GM18498 (cell line): Measurements from ENCODE around the gene ISLR2.

Experiments
- ATAC-seq: cut with Tn5 transposase; IDR thresholded peaks from one replicate; pipeline ENCODE4 v1.9.1; 2021; ENCODE audit warnings: mild to moderate bottlenecking, moderate library complexity; ENCODE audit not compliant: unreplicated experiment

The ISLR2 gene

DNA sequence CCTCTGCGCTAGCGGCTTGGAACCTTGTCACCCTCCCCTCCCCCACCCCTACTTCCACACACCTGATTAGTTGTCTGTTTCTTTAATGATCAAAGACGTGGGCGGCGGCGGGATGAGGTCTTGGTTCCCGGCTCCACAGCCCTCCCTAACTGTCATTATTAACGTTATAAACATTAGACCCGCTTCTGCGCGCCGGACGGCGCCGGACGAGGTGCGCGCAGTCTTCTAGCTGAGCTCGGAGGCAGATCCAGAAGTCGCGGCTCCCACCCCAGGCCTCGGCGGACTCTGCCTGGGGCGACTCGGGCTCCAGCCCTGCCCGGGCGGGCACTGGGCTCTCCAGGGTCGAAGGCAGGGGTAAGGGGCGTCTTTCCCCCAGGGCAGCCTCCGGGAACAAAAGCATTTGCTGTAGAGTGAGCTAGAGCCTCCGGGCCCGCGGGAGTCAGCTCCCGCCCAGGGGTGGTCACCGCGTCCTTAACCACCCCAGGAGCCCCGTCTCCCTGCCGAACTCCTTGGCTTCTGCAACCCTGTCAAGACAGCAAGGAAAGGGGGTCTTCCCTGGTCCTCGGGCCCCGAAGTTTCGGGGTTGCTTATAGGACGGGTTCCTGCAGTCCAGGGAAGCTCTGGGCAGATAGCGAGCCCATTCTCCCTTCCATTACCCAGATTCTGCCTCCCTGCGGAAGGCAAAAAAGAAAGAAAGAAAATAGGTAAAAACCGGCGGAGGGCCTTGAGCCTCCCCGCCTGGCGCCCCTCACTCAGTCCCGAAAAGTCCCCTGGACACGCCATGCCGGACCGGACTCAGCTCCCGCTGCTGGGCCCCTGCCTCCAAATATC, 2.2 kb upstream of the ISLR2 start:
- ATAC-seq, result no peak

GRCh38 chr15:74128785-74129585, 1.4 kb upstream of the ISLR2 start:
- no peak for ATAC-seq

GRCh38 chr15:74129586-74130154, 716 bp upstream of the ISLR2 start:
- no peak for ATAC-seq

- no peak for ATAC-seq
Observed at GRCh38 chr15:74130849-74131627, 652 bp downstream of the ISLR2 start.

DNA sequence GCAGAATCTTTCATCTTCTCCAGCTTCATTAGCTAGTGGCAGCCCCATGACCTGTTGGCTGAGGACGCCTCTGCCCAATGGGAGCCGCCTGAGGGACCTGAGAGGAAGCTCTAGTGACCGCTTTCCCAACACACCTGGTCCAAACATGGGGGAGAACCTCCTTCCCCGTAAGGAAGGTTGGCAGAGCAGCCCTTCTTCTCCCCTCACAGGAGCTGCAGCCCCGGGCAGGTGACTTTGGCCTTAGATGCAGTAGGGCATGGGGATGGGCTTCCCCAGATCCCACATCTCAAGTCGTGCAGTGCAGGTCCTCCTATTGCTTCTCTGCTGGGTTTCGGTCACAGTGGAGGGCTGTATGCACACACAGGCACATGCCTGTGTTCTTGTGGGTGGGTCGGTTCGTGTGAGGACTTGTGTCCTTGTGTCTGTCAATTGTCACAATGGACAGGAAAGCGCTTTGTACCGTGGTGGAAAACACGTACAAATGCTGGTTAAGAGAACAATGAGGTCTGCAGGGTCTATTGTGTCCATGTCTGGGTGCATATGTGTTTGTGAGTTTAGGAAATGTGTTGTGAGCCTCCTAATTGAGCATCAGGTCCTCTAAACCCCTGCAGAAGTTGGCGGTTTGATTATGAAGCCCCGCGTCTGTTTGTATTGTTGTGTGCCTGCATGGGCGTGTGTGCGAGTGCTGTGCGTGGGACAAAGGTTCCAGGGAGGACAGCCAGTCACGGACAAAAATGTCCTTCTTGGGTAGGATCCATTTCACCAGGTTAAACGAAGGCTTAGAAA, 1.4 kb downstream of the ISLR2 start:
- no peak for ATAC-seq

- ATAC-seq, result no peak
Observed at GRCh38 chr15:74132681-74133651, 2.6 kb downstream of the ISLR2 start.

- no peak for ATAC-seq
Observed at GRCh38 chr15:74133694-74134386, 3.5 kb downstream of the ISLR2 start.

GRCh38 chr15:74134387-74135027, 4.1 kb downstream of the ISLR2 start:
- ATAC-seq, result no peak

DNA sequence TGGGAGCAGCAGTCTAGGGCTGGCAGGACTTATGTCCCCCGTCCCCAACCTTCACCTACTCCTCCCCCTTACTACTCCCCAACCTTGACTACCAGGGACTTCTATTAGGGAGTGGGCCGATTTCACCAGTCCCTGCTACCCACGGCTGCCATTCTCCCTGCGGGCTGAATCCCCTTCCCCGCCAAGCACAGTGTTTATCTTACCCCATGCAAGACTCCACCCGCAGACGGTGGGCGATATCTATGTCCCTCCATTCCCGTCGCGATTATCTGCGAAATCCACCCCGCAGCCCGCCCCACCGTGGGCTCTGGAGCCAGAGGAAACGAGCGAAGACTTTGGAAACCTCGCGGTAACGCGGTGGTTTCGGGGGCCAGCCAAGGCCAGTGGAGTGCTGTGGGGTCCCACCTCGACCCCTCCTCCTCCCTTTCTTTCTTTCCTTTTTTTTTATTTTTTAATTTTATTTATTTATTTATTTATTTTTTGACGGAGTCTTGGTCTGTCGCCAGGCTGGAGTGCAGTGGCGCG, 4.7 kb downstream of the ISLR2 start:
- ATAC-seq, result no peak

DNA sequence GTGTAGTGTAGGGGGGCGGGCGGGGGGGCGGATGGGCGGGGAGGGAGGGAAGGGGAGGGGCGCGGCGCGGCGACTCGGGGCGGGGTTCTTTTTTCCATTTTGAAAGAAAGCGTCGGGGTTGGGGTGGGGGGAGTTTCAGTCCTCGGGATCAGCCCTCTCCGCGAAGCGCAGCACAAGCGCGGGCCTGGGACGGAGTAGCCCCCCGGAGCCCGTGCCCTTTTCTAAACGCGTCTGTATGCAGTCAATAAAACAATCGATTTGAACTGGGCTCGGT, 6.1 kb downstream of the ISLR2 start:
- ATAC-seq, result no peak

GRCh38 chr15:74136814-74137536, 6.6 kb downstream of the ISLR2 start:
- no peak for ATAC-seq

DNA sequence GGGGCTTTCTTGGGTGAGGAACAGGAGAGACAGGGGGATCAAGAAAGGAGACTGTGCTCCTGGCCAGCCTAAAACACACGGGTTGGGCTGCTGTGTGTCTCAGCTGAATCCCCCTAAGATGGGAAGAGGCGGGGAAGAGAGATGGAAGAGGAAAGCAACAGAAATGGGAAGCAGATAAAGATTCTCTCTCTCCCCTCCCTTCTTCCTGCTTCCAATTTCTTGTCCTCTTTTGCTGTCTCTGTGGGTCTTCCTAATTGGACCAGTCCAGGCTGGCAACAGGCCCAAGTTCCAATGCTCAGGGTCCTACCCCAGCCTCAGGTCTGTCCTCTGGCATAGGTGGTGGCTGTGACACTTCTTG, 7.1 kb downstream of the ISLR2 start:
- ATAC-seq, result no peak

- no peak for ATAC-seq
Observed at GRCh38 chr15:74138642-74139041, 8.3 kb downstream of the ISLR2 start.

GRCh38 chr15:74141591-74141990, 11.2 kb downstream of the ISLR2 start:
- no peak for ATAC-seq

- no peak for ATAC-seq
Observed at GRCh38 chr15:74144153-74144775, 13.9 kb downstream of the ISLR2 start.

DNA sequence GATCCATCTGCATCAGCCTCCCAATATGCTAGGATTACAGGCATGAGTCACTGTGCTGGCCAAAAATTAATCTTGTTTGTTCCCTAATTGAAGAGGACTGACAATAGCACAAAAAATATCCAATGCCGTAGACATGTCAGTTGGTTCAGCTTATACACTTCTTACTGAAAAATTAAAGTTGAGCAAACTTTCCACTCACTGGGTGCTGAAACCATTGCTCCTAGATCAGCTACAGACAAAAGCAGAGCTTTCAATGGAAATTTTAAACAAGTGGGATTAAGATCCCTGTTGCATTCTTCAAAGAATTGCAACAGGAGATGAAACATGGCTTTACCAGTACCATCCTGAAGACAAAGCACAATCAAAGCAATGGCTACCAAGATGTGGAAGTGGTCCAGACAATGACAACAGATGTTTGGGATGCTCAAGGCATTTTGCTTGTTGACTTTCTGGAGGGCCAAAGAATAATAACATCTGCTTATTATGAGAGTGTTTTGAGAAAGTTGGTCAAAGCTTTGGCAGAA, 16.0 kb downstream of the ISLR2 start:
- ATAC-seq, result no peak

GRCh38 chr15:74147051-74147450, 16.7 kb downstream of the ISLR2 start:
- no peak for ATAC-seq
